Middle frontal gyrus (tissue), 1 donor: ENCODE results near the gene IL1B.

Source experiments
- DNase-seq: peaks from one replicate; pipeline ENCODE4 v3.0.0-alpha.2; 2015; ENCODE audit warnings: low spot score; ENCODE audit errors: extremely low spot score

IL1B gene

GRCh38 chr2:112784199-112785189, 52.1 kb downstream of the IL1B start, which contains the start of gene IL1A:
Gene IL1A (minus strand): TSS chr2:112784493. CDS start chr2:112783770, 723 bp downstream.
- no peak for DNase-seq

GRCh38 chr2:112783187-112783714, 53.3 kb downstream of the IL1B start:
- no peak for DNase-seq

DNA sequence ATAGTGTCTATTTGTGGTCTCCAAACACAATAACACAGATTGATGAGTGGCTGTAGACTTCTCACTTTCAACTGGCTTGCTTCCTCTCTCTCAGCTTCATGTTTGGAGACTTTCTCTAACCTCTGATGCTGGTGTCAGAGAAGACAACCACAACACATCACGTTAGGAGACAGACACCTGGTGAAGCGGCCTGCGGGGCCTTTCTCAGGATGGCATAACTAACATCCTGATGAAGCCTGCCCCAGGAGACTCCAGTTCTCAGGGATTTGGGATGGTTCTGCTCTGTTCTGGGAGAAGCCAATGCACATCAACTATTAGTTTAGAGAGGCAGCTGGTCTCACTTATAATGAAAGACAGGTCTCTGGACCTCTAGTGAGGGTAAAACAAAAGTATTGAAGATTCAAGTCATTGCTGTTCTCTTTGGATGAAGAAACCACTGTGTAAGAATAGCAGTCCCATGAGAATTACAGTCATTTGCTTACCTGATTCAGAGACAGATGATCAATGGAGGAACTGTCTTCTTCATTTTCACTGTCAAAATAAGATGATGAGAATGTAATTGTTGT, 54.3 kb downstream of the IL1B start:
- no peak for DNase-seq
